GM12801 (cell line): ENCODE results near the gene THSD4.

ENCODE experiments used
- CTCF ChIP-seq: IDR thresholded peaks from one replicate; pipeline ENCODE4 v1.5.1; 2011; ENCODE audit warnings: control low read depth; ENCODE audit not compliant: insufficient read length; ENCODE audit errors: extremely low read depth

THSD4 gene

GRCh38 chr15:71198846-71199245 is 83.6 kb downstream of the THSD4 start:
- no peak for TF ChIP-seq CTCF

DNA sequence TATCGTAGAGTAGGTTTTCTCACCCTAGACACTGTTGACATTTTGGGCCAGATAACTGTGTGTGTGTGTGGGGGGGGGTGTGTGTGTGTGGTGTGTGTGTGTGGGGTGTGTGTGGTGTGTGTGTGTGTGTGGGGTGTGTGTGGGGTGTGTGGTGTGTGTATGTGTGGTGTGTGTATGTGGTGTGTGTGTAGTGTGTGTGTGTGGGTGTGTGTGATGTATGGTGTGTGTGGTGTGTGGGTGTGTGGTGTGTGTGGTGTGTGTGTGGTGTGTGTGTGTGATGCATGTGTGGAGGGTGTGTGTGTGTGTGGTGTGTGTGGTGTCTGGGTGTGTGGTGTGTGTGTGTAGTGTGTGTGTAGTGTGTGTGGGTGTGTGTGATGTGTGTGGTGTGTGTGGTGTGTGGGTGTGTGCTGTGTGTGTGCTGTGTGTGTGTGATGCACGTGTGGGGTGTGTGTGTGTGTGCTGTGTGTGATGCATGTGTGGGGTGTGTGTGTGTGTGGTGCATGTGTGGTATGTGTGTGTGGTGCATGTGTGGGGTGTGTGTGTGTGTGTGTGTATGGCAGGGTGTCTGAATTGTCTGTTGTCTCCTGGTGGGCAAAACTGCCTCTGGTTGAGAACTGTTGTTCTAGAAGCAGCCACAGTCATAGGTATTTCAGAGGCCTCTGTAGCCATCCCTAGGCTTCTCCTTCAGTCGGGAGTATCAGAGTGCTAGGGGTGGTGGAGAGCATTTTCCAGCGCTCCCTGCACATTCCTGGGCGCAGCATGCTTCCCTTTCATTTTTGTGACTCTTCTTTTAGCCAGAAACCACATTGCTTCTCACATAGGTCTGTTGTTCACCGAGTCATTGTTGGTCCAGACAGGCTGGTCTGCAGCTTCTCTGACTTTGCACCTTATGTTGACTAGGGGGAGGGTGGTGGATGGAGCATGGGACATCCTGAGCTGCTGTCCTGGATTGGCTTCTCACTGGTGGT is 84.4 kb downstream of the THSD4 start:
- no peak for TF ChIP-seq CTCF

DNA sequence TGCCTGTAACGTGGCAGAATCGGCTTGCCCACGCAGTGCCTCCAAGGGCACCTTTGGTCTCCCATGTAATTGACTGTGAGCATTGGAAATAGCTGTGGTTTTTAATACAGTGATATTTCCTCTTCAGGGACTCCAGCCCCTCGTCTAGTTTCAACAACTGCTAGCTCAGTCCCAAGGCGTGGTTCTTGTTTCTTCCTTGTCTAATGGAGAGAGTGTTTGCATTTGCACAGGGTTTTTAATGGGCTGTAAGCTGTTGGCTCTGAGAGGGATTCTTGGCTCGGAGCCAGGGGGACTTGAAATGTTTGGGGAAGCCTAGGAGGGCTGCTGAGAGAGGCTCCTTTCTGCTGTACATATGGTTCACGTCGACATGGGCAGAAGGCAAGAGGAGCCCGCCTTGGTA is 86.2 kb downstream of the THSD4 start:
- no peak for TF ChIP-seq CTCF

DNA sequence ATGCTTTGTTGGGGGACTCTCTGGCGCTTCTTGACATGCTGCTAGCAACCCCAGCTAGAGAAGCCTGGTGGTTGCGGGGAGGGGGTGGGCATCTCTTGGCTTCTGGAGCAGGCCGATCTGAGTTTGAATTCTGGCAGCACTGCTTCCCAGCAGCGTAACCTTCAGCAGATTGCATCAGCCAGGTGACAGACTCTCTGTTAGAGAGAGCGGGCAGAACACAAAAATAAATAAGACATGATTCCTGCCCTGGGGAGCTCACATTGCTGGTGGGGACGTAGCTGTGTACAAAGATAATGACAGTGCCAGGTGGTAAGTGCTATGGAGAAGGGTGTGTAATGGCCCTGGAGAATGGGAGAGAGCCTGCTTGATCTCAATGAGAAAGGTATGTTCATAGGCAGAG is 87.4 kb downstream of the THSD4 start:
- TF ChIP-seq CTCF: no peak

DNA sequence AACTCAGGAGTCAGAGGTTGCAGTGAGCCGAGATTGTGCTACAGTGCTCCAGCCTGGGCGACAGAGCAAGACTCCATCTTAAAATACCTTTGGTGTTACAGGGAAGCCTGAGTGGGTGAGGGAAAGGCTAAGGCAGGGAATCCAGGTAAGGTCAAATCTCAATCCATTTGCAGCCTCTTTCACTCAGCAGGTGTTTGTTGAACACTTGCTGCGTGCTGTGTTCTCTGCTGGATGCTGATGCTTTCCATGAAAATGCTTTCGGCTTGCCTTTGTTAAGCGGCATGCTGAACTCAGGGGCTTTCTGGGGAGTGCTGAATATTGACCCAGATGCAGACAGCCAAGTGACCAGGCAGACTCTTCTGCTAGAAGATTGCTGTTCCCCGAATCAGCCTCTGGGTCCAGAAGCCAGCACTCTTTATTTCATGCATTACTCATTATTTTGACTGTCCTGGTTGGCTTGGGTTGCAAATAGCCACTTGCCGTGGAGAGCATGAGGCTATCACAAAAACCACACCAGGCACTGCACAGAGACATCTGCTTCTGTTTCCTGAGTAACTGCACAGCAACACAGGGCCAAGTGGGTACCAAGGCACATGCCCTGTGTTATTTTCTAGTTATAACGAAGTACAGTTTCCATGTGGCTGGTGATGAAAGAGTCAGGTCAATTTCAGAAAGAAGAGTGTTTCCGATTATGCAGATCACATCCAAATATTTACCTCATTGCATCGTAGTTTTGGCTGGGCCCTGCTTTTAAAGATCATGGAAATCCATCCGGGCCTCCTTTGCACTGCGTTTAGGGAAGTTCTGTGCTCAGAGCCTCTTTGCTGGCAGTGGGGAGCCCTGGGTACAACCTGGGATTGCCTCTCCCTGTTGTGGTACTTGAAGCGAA is 88.6 kb downstream of the THSD4 start:
- no peak for TF ChIP-seq CTCF

DNA sequence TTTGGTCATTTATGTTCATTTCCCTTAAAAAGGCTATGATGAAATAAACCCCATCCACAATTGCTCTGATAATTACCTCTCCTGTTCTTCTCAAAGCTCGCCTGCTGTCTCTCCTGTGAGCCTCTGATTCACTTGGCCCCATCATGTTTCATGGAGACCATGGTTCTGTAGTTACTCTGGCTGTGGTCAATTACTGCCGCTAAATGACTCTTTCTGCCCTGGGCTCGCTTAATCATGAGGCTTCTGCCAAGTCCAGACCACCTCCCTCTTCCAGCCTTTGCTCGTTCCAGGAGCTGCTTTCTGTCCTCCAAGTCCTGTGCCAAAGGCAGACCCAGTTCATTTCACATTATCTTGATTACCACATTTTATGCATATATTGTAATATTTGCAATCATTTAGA is 91.9 kb downstream of the THSD4 start:
- no peak for TF ChIP-seq CTCF

DNA sequence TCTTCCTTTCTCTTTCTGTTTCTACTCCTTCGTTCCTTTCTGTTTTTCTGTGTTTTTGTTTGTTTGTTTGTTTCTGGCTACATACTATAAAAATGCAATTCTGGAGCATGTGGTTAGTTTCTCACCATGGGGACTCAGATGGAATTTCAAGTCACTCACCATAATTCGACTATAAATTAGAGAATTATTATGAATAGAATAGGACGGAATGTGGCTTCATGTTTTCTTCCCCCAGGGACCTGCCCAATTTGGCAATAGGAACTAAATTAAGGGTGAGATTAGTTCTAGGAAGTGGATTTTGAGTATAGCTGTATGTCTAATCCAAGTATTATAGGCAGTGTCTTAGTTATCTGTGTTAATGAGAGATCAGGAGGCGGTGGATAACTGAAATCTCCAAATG is 96.9 kb downstream of the THSD4 start:
- no peak for TF ChIP-seq CTCF
